GM19193 (cell line): ENCODE measurements around the gene ETAA1.

Experiments used
- POLR2A ChIP-seq: IDR thresholded peaks from 4 replicates; pipeline ENCODE4 v1.6.1; 2011; ENCODE audit not compliant: insufficient read depth, insufficient read length; ENCODE audit errors: extremely low read depth

ETAA1 gene

DNA sequence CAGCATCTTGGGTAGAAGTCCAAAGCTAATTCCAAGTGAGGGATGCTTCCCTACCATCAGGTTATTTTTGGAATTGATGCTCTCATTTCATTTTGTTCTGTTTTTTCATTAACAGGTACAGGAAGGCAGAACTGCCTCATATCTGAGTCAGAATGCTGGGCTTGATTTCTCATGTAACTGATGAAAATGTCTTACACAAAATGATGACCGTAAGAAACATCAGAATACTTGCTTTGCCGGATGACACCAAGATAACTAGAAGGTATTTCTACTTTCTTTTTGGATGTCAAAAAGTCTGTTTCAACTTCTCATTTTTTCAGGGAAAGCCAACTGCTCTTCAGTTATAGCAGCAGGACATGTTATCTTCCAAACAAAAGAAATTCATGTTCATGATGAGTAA is 62.6 kb downstream of the ETAA1 start:
- TF ChIP-seq POLR2A = no peak
